LNCAP (cell line): Measurements from ENCODE around the gene OSBPL6.

Experiments used
- TF ChIP-seq, protein P1 (sequence below): fragments of 450-650 bp; IDR thresholded peaks from 2 replicates; pipeline ENCODE4 v1.5.1; 2017; ENCODE audit warnings: mild to moderate bottlenecking

OSBPL6 gene

DNA sequence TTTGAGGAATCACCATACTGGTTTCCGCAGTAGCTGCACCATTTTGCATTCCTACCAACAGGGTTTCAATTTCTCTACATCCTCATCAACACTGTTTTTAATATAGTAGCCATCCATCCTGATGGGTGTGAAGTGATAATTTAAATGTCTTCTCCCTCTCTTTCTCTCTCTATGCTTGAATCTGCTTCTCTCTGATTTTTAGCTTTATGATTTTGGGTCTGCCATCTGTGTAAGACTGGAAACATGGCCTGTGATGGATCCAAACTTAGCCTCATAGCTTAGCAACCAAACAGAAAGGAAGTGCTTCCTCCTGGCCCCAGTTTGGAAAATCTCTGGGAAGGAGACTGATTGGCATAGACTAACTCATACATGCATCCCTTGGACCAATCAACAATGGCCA, 33.7 kb upstream of the OSBPL6 start:
- TF ChIP-seq, protein P1, sequence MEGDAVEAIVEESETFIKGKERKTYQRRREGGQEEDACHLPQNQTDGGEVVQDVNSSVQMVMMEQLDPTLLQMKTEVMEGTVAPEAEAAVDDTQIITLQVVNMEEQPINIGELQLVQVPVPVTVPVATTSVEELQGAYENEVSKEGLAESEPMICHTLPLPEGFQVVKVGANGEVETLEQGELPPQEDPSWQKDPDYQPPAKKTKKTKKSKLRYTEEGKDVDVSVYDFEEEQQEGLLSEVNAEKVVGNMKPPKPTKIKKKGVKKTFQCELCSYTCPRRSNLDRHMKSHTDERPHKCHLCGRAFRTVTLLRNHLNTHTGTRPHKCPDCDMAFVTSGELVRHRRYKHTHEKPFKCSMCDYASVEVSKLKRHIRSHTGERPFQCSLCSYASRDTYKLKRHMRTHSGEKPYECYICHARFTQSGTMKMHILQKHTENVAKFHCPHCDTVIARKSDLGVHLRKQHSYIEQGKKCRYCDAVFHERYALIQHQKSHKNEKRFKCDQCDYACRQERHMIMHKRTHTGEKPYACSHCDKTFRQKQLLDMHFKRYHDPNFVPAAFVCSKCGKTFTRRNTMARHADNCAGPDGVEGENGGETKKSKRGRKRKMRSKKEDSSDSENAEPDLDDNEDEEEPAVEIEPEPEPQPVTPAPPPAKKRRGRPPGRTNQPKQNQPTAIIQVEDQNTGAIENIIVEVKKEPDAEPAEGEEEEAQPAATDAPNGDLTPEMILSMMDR: no peak

DNA sequence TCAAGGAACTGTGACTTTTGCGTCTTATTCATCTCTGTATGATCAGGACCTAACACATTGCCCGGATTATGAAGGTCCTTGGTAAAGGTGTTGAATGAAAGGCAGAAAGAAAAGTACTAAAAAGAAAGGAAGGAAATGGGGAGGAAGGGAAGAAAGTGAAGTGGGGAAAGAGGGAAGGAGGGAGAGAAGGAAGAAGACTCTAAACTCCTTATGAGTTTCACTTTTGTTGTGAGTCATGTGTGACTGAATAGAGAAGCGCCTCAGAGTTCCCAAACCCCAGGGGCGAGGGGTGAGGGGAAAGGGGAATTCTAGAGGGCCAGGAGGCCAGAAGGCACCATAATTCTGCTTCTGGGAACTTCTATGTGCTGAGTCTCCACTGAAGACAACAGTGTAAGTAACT, 30.9 kb upstream of the OSBPL6 start:
- TF ChIP-seq, protein P1: no peak

GRCh38 chr2:178163911-178164310, 30.4 kb upstream of the OSBPL6 start:
- TF ChIP-seq, protein P1: no peak

- TF ChIP-seq, protein P1: no peak
Measured at GRCh38 chr2:178173657-178174056, 20.7 kb upstream of the OSBPL6 start.

- TF ChIP-seq, protein P1: no peak
Measured at GRCh38 chr2:178177066-178177679, 17.1 kb upstream of the OSBPL6 start.

GRCh38 chr2:178187861-178188260, 6.5 kb upstream of the OSBPL6 start:
- TF ChIP-seq, protein P1: no peak

DNA sequence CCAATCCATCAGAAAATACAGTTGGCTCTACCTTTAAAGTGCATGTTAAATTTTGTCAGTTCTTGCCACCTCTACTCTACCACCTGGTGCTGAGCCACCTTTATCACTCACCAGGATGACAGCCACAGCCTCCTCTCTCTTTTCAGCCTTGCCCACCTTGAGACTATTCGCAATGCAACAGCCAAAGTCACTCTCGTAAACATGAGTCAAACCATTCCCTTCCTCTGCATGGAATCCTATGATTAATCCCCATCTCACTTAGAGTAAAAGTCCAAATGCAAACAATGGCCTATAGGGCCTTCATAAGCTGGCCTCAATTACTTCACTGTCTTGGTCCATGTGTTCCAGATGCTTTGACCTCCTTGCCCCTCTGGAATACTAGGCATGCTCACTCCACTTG, 5.8 kb upstream of the OSBPL6 start:
- TF ChIP-seq, protein P1: no peak

GRCh38 chr2:178191004-178191508, 3.3 kb upstream of the OSBPL6 start:
- TF ChIP-seq, protein P1: no peak
